Ascending aorta (tissue), 2 donors: ENCODE measurements around the gene CAPZA3. TPM values are rescaled to one million over a fixed set of nuclear protein-coding genes. Genes with fewer than 3 reads are reported as not detected.
"Not testable (repeated sequence)": the region's sequence is repeated elsewhere in the genome, so short reads cannot be mapped to it uniquely, and the experiment has no call there.

Source experiments
- DNase-seq, 2 donors: peaks; one replicate each; pipeline ENCODE4 v3.0.0-alpha.2; 2019; ENCODE audit warnings: low spot score in 2 of 2
- H3K27ac ChIP-seq, 2 donors: fragments of 200-600 bp; sonication (generic); one replicate each; pipeline ENCODE4 v1.5.1; 2016 to 2017; ENCODE audit warnings: mild to moderate bottlenecking in 1 of 2
- H3K27me3 ChIP-seq: fragments of 200-600 bp; sonication (generic); one replicate; pipeline ENCODE4 v1.5.1; 2017
- H3K36me3 ChIP-seq, 2 donors: fragments of 200-600 bp; sonication (generic); one replicate each; pipeline ENCODE4 v1.5.1; 2016
- H3K4me1 ChIP-seq, 2 donors: fragments of 200-600 bp; sonication (generic); one replicate each; pipeline ENCODE4 v1.5.1; 2016 to 2017; ENCODE audit warnings: mild to moderate bottlenecking in 1 of 2
- H3K4me3 ChIP-seq, 2 donors: fragments of 200-600 bp; sonication (generic); one replicate each; pipeline ENCODE4 v1.5.1; 2016 to 2017; ENCODE audit warnings: mild to moderate bottlenecking in 1 of 2
- H3K9me3 ChIP-seq, 2 donors: fragments of 200-600 bp; sonication (generic); one replicate each; pipeline ENCODE4 v1.5.1; 2016
- intact Hi-C: fragments of 100-400 bp; cut with DNase I; formaldehyde crosslinking; loops from one replicate; pipeline ENCODE4 v1.15.1; 2023
- total RNA-seq: library from RNA; depleted of rRNA; stranded (reverse); fragments of >200 nt; gene quantifications from one replicate; pipeline ENCODE4 v1.1.0, GENCODE V29; 2016
- TF ChIP-seq, protein P1 (sequence below), 3 experiments: fragments of 200-600 bp in 2 of 3; fragments of 450-650 bp in 1 of 3; sonication (generic) in 2 of 3; IDR thresholded peaks; one replicate each; pipeline ENCODE4 v1.5.1; 2016 to 2019; ENCODE audit warnings: antibody characterized with exemption in 3 of 3, mild to moderate bottlenecking in 1 of 3, moderate library complexity in 1 of 3

Gene CAPZA3
- total RNA-seq, 1 donor from 2014 or later = not detected

DNA sequence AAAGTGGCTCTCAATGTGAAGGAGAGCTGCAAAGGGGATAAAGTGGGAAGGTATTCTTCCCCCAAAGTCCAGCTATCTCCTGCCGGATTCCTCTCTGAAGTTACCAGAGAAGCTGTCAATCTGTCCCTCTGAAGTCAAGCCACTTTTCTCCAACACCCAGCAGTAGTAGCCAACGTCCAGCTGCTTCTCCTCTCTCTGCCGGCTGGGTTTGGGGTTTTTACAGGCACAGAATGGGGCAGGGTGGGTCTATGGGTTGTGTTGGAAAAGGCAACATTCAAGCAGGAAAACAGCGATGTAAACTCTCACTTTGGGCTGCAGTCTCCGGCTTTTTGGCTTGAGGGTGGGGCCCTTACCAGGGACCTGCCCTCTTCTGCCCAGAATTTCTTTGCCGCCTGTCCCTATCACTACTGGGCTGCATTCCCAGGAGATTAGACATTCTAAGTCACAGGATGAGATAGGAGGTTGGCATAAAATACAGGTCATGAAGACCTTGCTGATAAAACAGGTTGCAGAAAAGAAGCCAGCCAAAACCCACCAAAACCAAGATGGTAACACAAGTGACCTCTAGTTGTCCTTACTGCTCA, 16.3 kb downstream of the CAPZA3 start:
- Histone ChIP-seq H3K27ac (no peak overlapping the region), H3K9me3 (no peaks in the 10 kb centered on the region), H3K4me1 (no peaks in the 10 kb centered on the region), H3K4me3 (no peak overlapping the region), H3K36me3 (no peaks in the 10 kb centered on the region), H3K27me3 (no peaks in the 10 kb centered on the region)
- intact Hi-C loops = no loop called here
- TF ChIP-seq, protein P1, sequence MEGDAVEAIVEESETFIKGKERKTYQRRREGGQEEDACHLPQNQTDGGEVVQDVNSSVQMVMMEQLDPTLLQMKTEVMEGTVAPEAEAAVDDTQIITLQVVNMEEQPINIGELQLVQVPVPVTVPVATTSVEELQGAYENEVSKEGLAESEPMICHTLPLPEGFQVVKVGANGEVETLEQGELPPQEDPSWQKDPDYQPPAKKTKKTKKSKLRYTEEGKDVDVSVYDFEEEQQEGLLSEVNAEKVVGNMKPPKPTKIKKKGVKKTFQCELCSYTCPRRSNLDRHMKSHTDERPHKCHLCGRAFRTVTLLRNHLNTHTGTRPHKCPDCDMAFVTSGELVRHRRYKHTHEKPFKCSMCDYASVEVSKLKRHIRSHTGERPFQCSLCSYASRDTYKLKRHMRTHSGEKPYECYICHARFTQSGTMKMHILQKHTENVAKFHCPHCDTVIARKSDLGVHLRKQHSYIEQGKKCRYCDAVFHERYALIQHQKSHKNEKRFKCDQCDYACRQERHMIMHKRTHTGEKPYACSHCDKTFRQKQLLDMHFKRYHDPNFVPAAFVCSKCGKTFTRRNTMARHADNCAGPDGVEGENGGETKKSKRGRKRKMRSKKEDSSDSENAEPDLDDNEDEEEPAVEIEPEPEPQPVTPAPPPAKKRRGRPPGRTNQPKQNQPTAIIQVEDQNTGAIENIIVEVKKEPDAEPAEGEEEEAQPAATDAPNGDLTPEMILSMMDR (IDR thresholded peaks at IDR 0.05) = no peak
- DNase-seq = no peak

DNA sequence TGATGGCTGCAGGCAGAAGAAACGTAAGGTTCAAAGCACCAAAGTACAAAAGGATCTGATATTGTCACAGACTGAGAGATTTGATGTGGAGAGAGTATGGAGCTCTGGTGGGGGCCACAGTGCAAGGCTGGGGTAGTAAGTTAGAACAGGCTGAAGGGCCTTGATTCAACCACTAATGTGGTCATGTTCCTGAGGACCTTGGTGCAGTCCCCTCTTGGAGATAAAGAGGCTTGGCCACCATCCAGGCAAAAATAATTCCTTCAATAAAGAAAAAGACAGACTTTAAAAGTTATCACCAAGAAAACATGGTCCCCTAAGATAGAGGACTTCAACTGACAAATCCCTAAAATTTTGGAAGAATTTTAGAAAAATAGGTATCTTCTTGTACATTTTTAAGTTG, 17.4 kb downstream of the CAPZA3 start:
- Histone ChIP-seq H3K36me3 (no peaks in the 10 kb centered on the region), H3K4me3 (no peak overlapping the region), H3K9me3 (no peaks in the 10 kb centered on the region), H3K27me3 (no peaks in the 10 kb centered on the region), H3K4me1 (no peaks in the 10 kb centered on the region), H3K27ac (no peak overlapping the region)
- TF ChIP-seq, protein P1 (IDR thresholded peaks at IDR 0.05) = no peak
- no peak for DNase-seq
- intact Hi-C loops = no loop called here

DNA sequence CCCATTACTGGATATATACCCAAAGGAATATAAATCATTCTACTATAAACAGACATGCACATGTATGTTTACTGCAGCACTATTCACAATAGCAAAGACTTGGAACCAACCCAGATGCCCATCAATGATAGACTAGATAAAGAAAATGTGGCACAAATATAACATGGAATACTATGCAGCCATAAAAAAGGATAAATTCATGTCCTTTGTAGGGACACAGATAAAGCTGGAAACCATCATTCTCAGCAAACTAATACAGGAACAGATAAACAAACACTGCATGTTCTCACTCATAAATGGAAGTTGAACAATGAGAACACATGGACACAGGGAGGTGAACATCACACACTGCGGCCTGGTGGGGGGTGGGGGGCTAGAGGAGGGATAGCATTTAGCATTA, 28.6 kb downstream of the CAPZA3 start:
- intact Hi-C loops, H3K4me1 ChIP-seq, H3K4me3 ChIP-seq, H3K36me3 ChIP-seq, H3K9me3 ChIP-seq, DNase-seq, H3K27me3 ChIP-seq, H3K27ac ChIP-seq: not testable (repeated sequence)

DNA sequence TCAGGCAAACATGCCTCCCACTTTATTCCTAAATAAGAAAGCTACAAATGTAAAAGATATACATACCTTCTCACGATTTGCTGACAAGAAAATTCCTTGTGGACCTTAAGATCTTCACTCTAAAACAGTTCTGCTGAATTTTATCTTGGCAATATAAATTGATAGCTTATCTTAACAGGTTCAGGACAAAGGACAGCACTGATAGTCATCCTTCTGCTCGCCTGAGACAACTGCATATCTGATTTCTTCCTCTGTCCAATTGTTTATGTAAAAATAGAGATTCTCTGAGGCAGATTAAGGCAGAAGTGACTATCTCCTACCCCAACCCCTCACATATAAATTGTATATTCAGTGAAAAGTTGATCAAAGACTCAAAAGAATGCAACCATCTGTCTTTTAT, 44.9 kb downstream of the CAPZA3 start:
- H3K4me1 ChIP-seq = no peaks in the 10 kb centered on the region
- H3K4me3 ChIP-seq = no peak overlapping the region
- H3K27me3 ChIP-seq = no peaks in the 10 kb centered on the region
- H3K9me3 ChIP-seq = peaks cover 0 to 17% of the 10 kb centered on the region in 2 donors
- DNase-seq = no peak
- intact Hi-C loops = no loop called here
- TF ChIP-seq, protein P1 (IDR thresholded peaks at IDR 0.05) = no peak
- H3K27ac ChIP-seq = no peak overlapping the region
- no peaks in the 10 kb centered on the region for H3K36me3 ChIP-seq

DNA sequence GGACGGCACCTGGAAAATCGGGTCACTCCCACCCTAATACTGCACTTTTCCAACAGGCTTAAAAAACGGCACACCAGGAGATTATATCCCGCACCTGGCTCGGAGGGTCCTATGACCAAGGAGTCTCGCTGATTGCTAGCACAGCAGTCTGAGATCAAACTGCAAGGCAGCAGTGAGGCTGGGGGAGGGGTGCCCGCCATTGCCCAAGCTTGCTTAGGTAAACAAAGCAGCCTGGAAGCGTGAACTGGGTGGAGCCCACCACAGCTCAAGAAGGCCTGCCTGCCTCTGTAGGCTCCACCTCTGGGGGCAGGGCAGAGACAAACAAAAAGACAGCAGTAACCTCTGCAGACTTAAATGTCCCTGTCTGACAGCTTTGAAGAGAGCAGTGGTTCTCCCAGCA, 47.5 kb downstream of the CAPZA3 start:
- DNase-seq, H3K27ac ChIP-seq, H3K27me3 ChIP-seq, H3K36me3 ChIP-seq, intact Hi-C loops, H3K4me3 ChIP-seq, H3K4me1 ChIP-seq: not testable (repeated sequence)
- peaks cover 0 to 17% of the 10 kb centered on the region in 2 donors for H3K9me3 ChIP-seq

Other genes with a start within 250 kb of the CAPZA3 start
- gene PLCZ1, start 107 bp upstream of the CAPZA3 start, total RNA-seq = not detected